Hypothalamus (tissue), 51 donors: Measurements from ENCODE around the gene CDKN2B-AS1.

ENCODE experiments used
- DNase-seq, 51 donors: peaks; one replicate each; lab custom pipeline; 2025; lab: John Stamatoyannopoulos, UW

Gene CDKN2B-AS1

GRCh38 chr9:22112870-22113821, 118.6 kb downstream of the CDKN2B-AS1 start:
- no peak for DNase-seq

- no peak for DNase-seq
Observed at GRCh38 chr9:22114956-22115355, 120.4 kb downstream of the CDKN2B-AS1 start.

GRCh38 chr9:22116758-22117157, 122.2 kb downstream of the CDKN2B-AS1 start:
- DNase-seq = no peak

DNA sequence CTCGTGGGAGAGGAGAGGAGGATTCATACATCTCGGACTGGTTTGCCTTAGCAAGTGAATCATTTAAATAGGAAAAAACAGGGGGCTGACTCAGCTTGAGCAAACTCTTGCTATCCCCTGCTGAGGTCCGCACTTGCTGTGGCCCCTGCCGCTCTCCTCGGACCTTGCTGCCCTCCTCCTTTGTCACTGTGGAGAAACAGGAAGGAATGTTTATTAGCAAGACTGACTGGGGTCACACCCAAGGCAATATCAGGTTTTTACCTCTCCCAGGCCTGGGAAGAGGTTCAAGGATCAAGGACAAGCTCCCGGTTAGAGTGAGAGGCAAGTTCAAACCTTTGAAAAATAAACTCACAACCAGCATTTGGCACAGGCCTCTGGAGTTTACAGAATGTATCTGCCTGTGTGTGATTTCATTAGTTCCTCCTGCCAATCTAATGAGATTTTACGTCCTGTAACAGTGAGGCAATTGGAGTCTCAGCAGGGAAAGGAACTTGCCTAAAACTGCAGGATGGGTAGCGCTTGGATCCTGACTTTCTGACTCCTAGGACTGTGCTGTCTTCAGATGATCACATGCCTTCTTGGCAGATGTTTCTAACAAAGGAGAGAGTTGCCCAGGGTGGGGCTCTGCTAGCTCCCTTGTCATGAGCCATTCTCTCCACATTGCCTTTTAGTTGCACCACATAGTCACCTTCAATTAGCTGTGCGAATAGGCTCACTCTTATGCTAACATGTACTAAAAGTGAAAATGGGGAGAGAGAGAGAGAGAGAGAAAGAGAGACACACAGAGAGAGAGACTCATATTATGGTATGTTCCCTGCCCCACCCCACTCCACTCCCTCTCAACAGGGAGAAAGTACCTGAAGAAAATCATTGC, 123.2 kb downstream of the CDKN2B-AS1 start:
- no peak for DNase-seq

DNA sequence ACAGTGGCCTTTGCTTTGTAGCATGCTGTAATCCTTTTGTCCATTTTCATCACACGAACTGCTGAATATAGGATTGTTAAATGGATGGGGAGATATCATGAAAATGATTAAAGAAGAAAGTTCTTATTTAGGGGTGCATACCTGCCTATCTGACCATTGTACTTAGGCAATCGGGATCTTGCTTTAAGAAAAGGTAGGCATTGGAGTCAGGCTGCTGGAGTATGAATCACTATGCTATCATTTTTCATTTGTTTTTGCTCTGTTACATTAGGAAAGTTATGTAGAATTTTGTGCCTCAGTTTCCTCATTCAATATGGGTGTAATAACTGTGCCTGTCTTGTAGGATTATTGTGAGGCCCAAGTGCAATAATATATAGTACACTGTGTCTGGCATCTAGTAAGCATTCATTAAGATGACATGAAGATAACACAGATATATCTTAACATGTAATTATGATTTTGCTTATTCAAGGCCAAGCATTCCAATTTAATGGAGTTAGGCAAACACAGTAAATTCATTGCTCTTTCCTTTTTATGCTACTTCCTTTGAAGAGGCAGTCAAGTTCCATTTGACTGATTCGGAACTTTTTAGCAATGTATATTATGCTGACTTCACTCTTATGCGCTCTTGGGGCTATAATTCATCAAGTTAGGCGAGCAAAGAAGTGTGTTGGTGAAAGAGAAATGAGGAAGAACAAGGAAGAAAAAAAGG, 124.4 kb downstream of the CDKN2B-AS1 start:
- no peak for DNase-seq

DNA sequence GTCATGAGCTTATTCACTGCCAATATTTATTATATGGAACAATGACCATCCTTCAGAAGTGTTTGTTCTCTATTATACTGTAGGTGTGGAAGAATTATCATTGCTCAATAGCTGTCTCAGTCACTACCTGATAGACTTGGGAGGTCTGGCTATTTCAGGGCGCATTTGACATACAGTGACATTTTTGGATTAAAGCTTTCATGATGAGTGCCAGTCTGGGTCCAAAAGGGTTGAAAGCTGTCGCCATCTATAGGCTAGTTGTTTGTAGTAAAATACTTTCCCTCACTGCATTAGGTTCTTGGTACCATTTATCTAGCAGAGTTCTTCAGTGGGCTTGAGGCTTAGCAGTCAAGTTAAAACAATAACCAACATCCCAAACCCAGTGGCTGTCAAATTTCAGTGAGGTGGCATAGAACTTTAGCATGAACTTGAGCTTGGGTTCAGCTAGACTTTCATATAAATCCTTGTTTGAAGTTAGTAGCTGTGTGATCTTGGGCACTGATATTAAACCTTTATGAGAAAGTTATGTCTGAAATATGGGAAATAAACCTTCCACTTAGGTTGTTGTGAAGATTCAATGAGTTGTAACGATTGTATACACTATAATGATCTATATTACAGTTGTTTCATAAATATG, 125.0 kb downstream of the CDKN2B-AS1 start:
- DNase-seq = no peak

- DNase-seq = no peak
Observed at GRCh38 chr9:22120159-22120549, 125.6 kb downstream of the CDKN2B-AS1 start.

DNA sequence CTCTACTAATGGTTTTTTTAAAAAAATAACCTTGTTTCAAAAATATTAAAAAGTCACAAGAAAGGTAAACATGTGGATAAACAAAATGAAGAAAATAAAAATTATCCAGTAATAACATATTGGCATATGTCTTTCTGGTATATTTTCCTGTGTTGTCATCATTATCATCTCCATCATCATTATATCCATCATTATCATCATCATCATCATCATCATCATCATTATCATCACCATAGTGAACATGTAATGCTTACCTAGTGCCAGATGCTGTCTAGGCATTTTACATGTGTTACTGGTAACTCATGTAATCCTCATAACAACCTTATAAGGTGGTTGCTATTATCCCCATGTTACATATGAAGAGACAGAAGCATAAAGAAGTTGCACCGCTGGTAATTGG, 126.0 kb downstream of the CDKN2B-AS1 start:
- DNase-seq = no peak

GRCh38 chr9:22124263-22125011, 129.8 kb downstream of the CDKN2B-AS1 start:
- no peak for DNase-seq

DNA sequence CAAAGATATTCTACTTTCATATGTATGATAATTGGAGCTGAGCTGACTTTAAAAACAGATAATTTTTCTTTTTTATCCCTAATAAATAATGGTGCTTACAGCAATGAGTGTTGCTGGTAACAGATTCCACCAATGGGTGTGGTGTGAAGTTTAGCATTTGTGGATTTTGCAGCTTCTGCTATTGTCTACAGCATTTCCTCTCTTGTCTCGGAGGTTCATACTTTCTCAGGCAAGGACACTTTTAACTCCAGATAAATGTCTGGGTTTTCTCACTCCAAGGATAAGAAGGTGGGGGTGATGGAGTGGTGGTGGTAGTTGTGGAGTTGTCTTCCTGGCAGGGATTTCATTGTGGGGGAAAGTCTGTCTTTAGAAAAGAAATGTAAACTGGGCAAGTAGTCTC, 134.5 kb downstream of the CDKN2B-AS1 start:
- DNase-seq = no peak

- DNase-seq = no peak
Observed at GRCh38 chr9:22129633-22130032, 135.0 kb downstream of the CDKN2B-AS1 start.

DNA sequence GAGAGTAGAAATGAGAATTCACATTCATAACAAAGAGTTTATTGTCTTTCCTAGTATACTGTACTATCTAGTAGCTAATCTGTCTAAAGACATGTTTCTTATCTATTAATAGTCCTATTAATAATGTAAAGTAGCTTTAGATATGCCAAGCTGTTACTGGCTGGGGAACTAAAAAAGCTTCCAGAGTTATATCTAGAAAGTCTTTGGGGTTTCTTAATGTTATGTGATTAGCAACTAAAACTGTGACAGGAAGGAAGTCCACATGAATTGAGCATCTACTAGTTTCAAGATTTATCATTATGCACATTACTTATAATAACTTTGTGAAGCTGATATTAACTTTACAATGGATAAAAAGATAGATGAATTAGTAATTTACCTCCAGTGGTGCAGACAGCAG, 137.2 kb downstream of the CDKN2B-AS1 start:
- DNase-seq = no peak

- no peak for DNase-seq
Observed at GRCh38 chr9:22134390-22134789, 139.8 kb downstream of the CDKN2B-AS1 start.

GRCh38 chr9:22136461-22137096, 142.0 kb downstream of the CDKN2B-AS1 start:
- no peak for DNase-seq

DNA sequence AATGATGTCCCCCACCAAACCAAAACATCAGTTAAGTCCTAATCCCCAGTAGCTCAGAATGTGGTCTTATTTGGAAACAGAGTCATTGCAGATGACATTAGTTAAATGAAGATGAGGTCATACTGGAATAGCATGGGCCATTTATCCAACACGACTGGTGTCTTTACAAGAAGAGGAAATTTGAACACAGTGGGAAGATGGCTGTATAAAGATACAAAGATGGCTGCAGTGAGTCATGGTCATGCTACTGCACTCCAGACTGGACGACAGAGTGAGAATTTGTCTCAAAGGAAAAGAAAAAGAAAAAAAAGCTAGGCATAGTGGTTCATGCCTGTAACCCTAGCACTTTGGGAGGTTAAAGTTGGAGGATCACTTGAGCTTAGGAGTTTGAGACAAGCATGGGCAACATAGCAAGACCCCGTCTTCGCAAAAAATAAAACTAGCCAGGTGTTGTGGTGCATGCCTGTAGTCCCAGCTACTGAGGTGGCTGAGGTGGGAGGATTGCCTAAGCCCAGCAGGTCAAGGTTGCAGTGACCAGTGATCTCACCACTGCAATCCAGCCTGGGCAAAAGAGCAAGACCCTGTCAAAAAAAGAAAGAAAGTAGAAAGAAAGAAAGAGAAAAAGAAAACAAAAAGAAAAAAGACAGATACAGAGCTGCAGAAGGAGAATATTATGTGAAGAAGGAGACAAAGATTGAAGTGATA, 144.5 kb downstream of the CDKN2B-AS1 start:
- no peak for DNase-seq

- DNase-seq = no peak
Observed at GRCh38 chr9:22141908-22142307, 147.3 kb downstream of the CDKN2B-AS1 start.

GRCh38 chr9:22142671-22143070, 148.1 kb downstream of the CDKN2B-AS1 start:
- DNase-seq = no peak

DNA sequence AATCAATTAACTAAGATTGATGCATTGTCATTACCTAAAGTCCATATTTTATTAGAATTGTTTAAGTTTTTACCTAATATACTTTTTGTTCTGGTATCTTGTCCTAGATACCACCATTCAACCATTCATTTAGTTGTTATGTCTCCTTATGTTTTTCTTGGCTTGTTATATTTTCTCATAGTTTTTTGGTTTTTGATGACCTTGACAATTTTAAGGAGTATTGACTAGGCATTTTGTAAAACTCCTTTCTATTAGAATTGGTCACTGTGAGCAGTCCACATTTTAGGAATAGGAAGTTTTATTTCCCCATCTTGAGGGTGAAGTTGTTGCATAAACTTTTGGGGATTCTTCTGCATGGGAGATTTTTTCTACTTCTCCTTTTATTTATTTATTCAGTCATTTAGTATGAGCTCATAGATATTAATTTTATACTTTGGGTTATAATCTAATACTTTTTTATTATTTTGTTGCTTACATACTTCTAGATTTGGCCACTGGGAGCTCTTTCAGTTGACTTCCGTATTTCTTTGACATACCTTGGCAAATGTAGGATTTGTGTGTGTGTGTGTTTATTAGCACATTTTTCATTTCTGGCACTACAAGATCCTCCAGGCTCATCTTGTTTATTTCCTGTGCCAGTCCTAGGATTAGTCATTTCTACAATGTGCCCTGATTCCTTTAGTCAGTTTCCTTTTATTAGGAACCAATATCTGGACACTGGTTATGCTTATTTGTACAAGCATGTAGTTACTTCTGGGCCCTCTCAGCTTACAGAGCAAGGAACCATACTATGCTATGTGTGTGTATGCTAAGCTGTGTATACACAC, 149.4 kb downstream of the CDKN2B-AS1 start:
- no peak for DNase-seq
